ENCODE measurements around the gene CYCS.
A peak's percentile ranks its signal among the peaks of the same experiment; 100 is the strongest.

CYCS gene

GRCh38 chr7:25091176-25091575, 33.9 kb downstream of the CYCS start:
- Histone ChIP-seq H3K36me3 (ENCODE audit: control insufficient read depth in 1 of 2, insufficient read depth in 2 of 2, low read length in 2 of 2) (no peaks in the 10 kb centered on the region), H3K4me1 (ENCODE audit: control insufficient read depth in 1 of 2, insufficient read depth in 2 of 2, low read length in 2 of 2) (no peaks in the 10 kb centered on the region), H3K14ac (ENCODE audit: low read length) (no peak overlapping the region), H3K18ac (ENCODE audit: low read length) (no peak overlapping the region), H3K9ac (ENCODE audit: low read length) (no peak overlapping the region), H4K8ac (ENCODE audit: low read depth, low read length) (no peak overlapping the region), H3K23ac (ENCODE audit: low read length) (no peak overlapping the region), H2BK120ac (ENCODE audit: insufficient read depth, low read length, poor library complexity) (no peak overlapping the region), H4K12ac (ENCODE audit: low read depth, low read length) (no peak overlapping the region), H3K79me2 (ENCODE audit: control insufficient read depth, insufficient read depth, low read length, poor library complexity) (no peaks in the 10 kb centered on the region), H2AK5ac (ENCODE audit: low read length) (no peak overlapping the region), H2BK5ac (ENCODE audit: low read depth, low read length, poor library complexity) (no peak overlapping the region), H3K79me1 (ENCODE audit: low read length) (no peaks in the 10 kb centered on the region), H3K4ac (ENCODE audit: low read depth, low read length) (no peak overlapping the region), H3K9me3 (ENCODE audit: insufficient read depth, low read depth, low read length) (no peaks in the 10 kb centered on the region), H2AFZ (ENCODE audit: insufficient read depth, low read length, poor library complexity) (no peak overlapping the region), H2BK12ac (ENCODE audit: low read length) (no peak overlapping the region), H3K4me2 (ENCODE audit: low read length) (no peak overlapping the region), H3K27me3 (ENCODE audit: insufficient read depth, low read length) (no peaks in the 10 kb centered on the region), H3K4me3 (ENCODE audit: low read depth, low read length) (no peak overlapping the region), H4K91ac (ENCODE audit: low read depth, low read length) (no peak overlapping the region), H3K27ac (ENCODE audit: low read depth, low read length) (no peak overlapping the region)
- no peak for DNase-seq
- no CpG with 5 or more reads among the region's 1 CpG for WGBS (ENCODE audit: extremely low coverage, insufficient coverage, insufficient read length)

DNA sequence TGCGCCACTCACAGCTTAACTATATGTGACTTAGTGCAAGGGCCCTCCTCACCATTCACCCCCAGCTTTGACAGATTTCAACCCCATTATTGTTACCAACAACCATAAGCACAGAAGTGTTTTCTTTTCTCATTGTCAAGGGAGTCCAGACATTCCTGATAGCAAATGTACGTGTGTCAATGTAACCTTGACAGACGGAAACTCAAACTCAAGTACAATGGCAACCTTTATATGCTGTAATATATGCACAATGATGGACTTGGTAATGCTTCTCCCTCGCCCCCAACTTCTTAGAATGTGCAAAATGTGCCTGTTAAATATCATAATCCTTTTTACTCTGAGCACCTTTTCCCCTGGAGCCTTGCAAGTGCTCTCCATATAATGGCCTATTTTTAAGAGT, 34.7 kb downstream of the CYCS start:
- no peaks in the 10 kb centered on the region for H3K79me2 ChIP-seq (ENCODE audit: control insufficient read depth, insufficient read depth, low read length, poor library complexity)
- H3K4ac ChIP-seq (ENCODE audit: low read depth, low read length), result no peak overlapping the region
- H3K14ac ChIP-seq (ENCODE audit: low read length), result no peak overlapping the region
- H3K79me1 ChIP-seq (ENCODE audit: low read length), result no peaks in the 10 kb centered on the region
- no peak overlapping the region for H2AFZ ChIP-seq (ENCODE audit: insufficient read depth, low read length, poor library complexity)
- H3K4me2 ChIP-seq (ENCODE audit: low read length), result no peak overlapping the region
- H4K91ac ChIP-seq (ENCODE audit: low read depth, low read length), result no peak overlapping the region
- H2BK12ac ChIP-seq (ENCODE audit: low read length), result no peak overlapping the region
- H4K8ac ChIP-seq (ENCODE audit: low read depth, low read length), result no peak overlapping the region
- H3K18ac ChIP-seq (ENCODE audit: low read length), result no peak overlapping the region
- no peak overlapping the region for H3K4me3 ChIP-seq (ENCODE audit: low read depth, low read length)
- H3K9me3 ChIP-seq (ENCODE audit: insufficient read depth, low read depth, low read length), result no peaks in the 10 kb centered on the region
- no peak overlapping the region for H2BK120ac ChIP-seq (ENCODE audit: insufficient read depth, low read length, poor library complexity)
- H3K23ac ChIP-seq (ENCODE audit: low read length), result peak overlapping the region; percentile 63
- no peaks in the 10 kb centered on the region for H3K4me1 ChIP-seq (ENCODE audit: control insufficient read depth in 1 of 2, insufficient read depth in 2 of 2, low read length in 2 of 2)
- no peak for DNase-seq
- no peak overlapping the region for H2AK5ac ChIP-seq (ENCODE audit: low read length)
- H3K9ac ChIP-seq (ENCODE audit: low read length), result no peak overlapping the region
- no peak overlapping the region for H2BK5ac ChIP-seq (ENCODE audit: low read depth, low read length, poor library complexity)
- H4K12ac ChIP-seq (ENCODE audit: low read depth, low read length), result no peak overlapping the region
- no peak overlapping the region for H3K27ac ChIP-seq (ENCODE audit: low read depth, low read length)
- WGBS (ENCODE audit: extremely low coverage, insufficient coverage, insufficient read length), result no CpG with 5 or more reads among the region's 4 CpGs
- no peaks in the 10 kb centered on the region for H3K36me3 ChIP-seq (ENCODE audit: control insufficient read depth in 1 of 2, insufficient read depth in 2 of 2, low read length in 2 of 2)
- H3K27me3 ChIP-seq (ENCODE audit: insufficient read depth, low read length), result no peaks in the 10 kb centered on the region

DNA sequence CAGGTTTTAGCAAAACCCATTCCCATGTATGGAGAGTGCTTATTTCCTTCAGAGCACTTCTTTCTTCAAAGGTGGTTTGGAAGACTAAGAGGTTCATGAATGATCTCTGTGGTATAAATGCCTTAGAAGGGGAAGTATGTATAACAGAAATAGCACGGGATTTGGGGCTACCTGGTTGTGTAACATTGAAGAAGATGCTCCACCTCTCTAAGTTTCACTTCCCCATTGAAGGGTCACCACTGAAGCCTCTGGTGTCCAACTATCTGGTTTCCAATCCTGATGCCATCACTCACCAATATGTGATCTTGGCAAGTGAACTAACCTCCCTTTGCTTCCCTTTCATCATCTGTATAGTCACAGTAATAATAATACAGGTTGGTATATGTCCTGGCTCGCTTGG, 37.2 kb downstream of the CYCS start:
- H3K36me3 ChIP-seq (ENCODE audit: control insufficient read depth in 1 of 2, insufficient read depth in 2 of 2, low read length in 2 of 2), result no peaks in the 10 kb centered on the region
- no peak overlapping the region for H3K4me2 ChIP-seq (ENCODE audit: low read length)
- H2BK5ac ChIP-seq (ENCODE audit: low read depth, low read length, poor library complexity), result no peak overlapping the region
- H3K4ac ChIP-seq (ENCODE audit: low read depth, low read length), result no peak overlapping the region
- H2BK120ac ChIP-seq (ENCODE audit: insufficient read depth, low read length, poor library complexity), result no peak overlapping the region
- no peaks in the 10 kb centered on the region for H3K27me3 ChIP-seq (ENCODE audit: insufficient read depth, low read length)
- H4K12ac ChIP-seq (ENCODE audit: low read depth, low read length), result no peak overlapping the region
- H3K18ac ChIP-seq (ENCODE audit: low read length), result no peak overlapping the region
- H3K9me3 ChIP-seq (ENCODE audit: insufficient read depth, low read depth, low read length), result no peaks in the 10 kb centered on the region
- H3K4me3 ChIP-seq (ENCODE audit: low read depth, low read length), result no peak overlapping the region
- no peaks in the 10 kb centered on the region for H3K79me2 ChIP-seq (ENCODE audit: control insufficient read depth, insufficient read depth, low read length, poor library complexity)
- H2AFZ ChIP-seq (ENCODE audit: insufficient read depth, low read length, poor library complexity), result no peak overlapping the region
- H3K14ac ChIP-seq (ENCODE audit: low read length), result no peak overlapping the region
- DNase-seq, result no peak
- H3K23ac ChIP-seq (ENCODE audit: low read length), result no peak overlapping the region
- H4K91ac ChIP-seq (ENCODE audit: low read depth, low read length), result no peak overlapping the region
- no peak overlapping the region for H3K9ac ChIP-seq (ENCODE audit: low read length)
- no peak overlapping the region for H2BK12ac ChIP-seq (ENCODE audit: low read length)
- H3K79me1 ChIP-seq (ENCODE audit: low read length), result no peaks in the 10 kb centered on the region
- no peak overlapping the region for H3K27ac ChIP-seq (ENCODE audit: low read depth, low read length)
- H2AK5ac ChIP-seq (ENCODE audit: low read length), result no peak overlapping the region
- no CpG with 5 or more reads among the region's 2 CpGs for WGBS (ENCODE audit: extremely low coverage, insufficient coverage, insufficient read length)
- no peaks in the 10 kb centered on the region for H3K4me1 ChIP-seq (ENCODE audit: control insufficient read depth in 1 of 2, insufficient read depth in 2 of 2, low read length in 2 of 2)
- H4K8ac ChIP-seq (ENCODE audit: low read depth, low read length), result no peak overlapping the region

GRCh38 chr7:25084821-25085220, 40.2 kb downstream of the CYCS start:
- H3K4me1 ChIP-seq (ENCODE audit: control insufficient read depth in 1 of 2, insufficient read depth in 2 of 2, low read length in 2 of 2), result no peaks in the 10 kb centered on the region
- H3K36me3 ChIP-seq (ENCODE audit: control insufficient read depth in 1 of 2, insufficient read depth in 2 of 2, low read length in 2 of 2), result no peaks in the 10 kb centered on the region
- H3K4ac ChIP-seq (ENCODE audit: low read depth, low read length), result no peak overlapping the region
- no CpG with 5 or more reads among the region's 2 CpGs for WGBS (ENCODE audit: extremely low coverage, insufficient coverage, insufficient read length)
- no peak for DNase-seq
- H3K79me1 ChIP-seq (ENCODE audit: low read length), result no peaks in the 10 kb centered on the region
- H2AFZ ChIP-seq (ENCODE audit: insufficient read depth, low read length, poor library complexity), result no peak overlapping the region
- H3K18ac ChIP-seq (ENCODE audit: low read length), result no peak overlapping the region
- no peak overlapping the region for H3K23ac ChIP-seq (ENCODE audit: low read length)
- no peak overlapping the region for H2BK12ac ChIP-seq (ENCODE audit: low read length)
- H4K8ac ChIP-seq (ENCODE audit: low read depth, low read length), result no peak overlapping the region
- H3K27me3 ChIP-seq (ENCODE audit: insufficient read depth, low read length), result no peaks in the 10 kb centered on the region
- no peak overlapping the region for H3K27ac ChIP-seq (ENCODE audit: low read depth, low read length)
- H3K9ac ChIP-seq (ENCODE audit: low read length), result no peak overlapping the region
- H3K9me3 ChIP-seq (ENCODE audit: insufficient read depth, low read depth, low read length), result no peaks in the 10 kb centered on the region
- no peak overlapping the region for H3K4me2 ChIP-seq (ENCODE audit: low read length)
- no peak overlapping the region for H4K12ac ChIP-seq (ENCODE audit: low read depth, low read length)
- no peak overlapping the region for H2BK5ac ChIP-seq (ENCODE audit: low read depth, low read length, poor library complexity)
- no peak overlapping the region for H3K4me3 ChIP-seq (ENCODE audit: low read depth, low read length)
- no peak overlapping the region for H2AK5ac ChIP-seq (ENCODE audit: low read length)
- no peaks in the 10 kb centered on the region for H3K79me2 ChIP-seq (ENCODE audit: control insufficient read depth, insufficient read depth, low read length, poor library complexity)
- no peak overlapping the region for H2BK120ac ChIP-seq (ENCODE audit: insufficient read depth, low read length, poor library complexity)
- H3K14ac ChIP-seq (ENCODE audit: low read length), result no peak overlapping the region
- H4K91ac ChIP-seq (ENCODE audit: low read depth, low read length), result no peak overlapping the region
